ENCODE data around the gene ITGA2B.

Gene ITGA2B

GRCh38 chr17:44322236-44322895 is 67.1 kb downstream of the ITGA2B start:
- no peak for DNase-seq
- no peaks in the 10 kb centered on the region for H3K27me3 ChIP-seq

More at GRCh38 chr17:44322236-44322895, 67.1 kb downstream of the ITGA2B start:
- H3K36me3 ChIP-seq: peaks cover 47% of the 10 kb centered on the region
- H3K4me3 ChIP-seq (ENCODE audit: low read depth, low read length): no peak overlapping the region
- TF ChIP-seq, protein P1, sequence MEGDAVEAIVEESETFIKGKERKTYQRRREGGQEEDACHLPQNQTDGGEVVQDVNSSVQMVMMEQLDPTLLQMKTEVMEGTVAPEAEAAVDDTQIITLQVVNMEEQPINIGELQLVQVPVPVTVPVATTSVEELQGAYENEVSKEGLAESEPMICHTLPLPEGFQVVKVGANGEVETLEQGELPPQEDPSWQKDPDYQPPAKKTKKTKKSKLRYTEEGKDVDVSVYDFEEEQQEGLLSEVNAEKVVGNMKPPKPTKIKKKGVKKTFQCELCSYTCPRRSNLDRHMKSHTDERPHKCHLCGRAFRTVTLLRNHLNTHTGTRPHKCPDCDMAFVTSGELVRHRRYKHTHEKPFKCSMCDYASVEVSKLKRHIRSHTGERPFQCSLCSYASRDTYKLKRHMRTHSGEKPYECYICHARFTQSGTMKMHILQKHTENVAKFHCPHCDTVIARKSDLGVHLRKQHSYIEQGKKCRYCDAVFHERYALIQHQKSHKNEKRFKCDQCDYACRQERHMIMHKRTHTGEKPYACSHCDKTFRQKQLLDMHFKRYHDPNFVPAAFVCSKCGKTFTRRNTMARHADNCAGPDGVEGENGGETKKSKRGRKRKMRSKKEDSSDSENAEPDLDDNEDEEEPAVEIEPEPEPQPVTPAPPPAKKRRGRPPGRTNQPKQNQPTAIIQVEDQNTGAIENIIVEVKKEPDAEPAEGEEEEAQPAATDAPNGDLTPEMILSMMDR (IDR thresholded peaks at IDR 0.05; ENCODE audit: low read depth, low read length): no peak
- H3K4me1 ChIP-seq: no peaks in the 10 kb centered on the region
- no peaks in the 10 kb centered on the region for H3K9me3 ChIP-seq

Measured in BE2C (cell line).